Activated T-cell treated with anti-CD3 and anti-CD28 coated beads for 24 hours (primary cell): ENCODE results near the gene STK24.
A peak's percentile ranks its signal among the peaks of the same experiment; 100 is the strongest.

Source experiments
- DNase-seq: peaks from one replicate; pipeline ENCODE4 v3.0.0-alpha.2; 2020; ENCODE audit warnings: low read depth

The STK24 gene

DNA sequence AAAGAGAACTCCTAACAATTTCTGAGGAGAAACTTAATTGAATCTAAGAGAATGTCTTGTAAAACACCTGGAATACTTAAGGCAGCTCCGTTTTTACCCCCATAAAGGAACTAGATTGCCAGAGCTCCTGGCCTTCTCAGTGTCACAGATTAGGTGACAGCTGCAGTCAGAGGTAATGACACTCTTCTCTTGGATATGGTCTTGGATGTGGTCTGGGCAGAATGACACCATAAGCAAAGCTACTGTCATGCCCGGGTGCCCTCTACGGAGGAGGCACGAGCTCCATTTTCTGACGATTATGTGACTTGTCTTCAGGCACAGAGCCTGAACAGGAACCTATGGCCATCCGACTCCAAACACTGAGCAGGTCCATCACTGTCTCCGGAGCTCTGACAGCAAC is 46.7 kb downstream of the STK24 start:
- DNase-seq, result no peak

GRCh38 chr13:98529171-98529570 is 47.7 kb downstream of the STK24 start:
- no peak for DNase-seq

DNA sequence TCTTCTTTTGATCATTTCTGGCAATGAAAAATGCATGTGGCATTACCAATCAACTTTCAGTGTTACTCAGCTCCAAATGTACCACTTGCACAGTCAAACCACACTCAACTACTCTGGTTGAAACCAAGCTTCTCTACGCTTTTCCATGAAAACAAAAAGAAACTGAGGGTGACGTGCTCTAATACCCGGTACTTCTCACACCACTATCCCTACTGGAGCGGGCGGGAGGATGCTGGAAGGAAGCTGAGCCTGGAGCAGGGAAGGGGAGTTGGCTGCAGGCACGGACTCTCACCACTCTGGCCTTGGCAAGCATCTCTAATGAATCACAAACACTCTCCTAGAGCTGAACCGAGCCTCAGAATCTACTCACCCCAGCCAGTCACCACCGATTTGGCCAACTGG is 48.2 kb downstream of the STK24 start:
- DNase-seq, result no peak

DNA sequence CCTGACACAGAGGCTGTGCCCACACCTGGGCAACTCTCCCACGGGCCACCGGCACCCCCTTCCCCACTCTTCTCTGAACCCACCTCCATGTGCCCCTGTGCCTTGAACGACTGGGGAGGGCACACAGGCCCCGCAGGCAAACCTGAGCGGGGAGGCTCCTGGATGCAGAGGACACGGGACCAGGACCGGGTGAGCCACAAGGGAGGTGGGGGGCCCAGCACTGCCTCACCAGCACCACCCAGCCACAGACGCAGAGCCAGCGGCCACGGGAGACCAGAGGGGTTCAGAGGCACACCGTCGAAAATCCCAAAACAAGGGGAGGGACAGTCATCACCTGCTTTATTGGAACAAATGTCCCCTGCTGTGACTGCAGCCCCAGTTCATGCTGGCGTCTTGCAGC is 49.4 kb downstream of the STK24 start:
- no peak for DNase-seq

GRCh38 chr13:98526182-98526512 is 50.8 kb downstream of the STK24 start:
- DNase-seq, result no peak

- no peak for DNase-seq
Observed at GRCh38 chr13:98525456-98526181, 51.3 kb downstream of the STK24 start.

DNA sequence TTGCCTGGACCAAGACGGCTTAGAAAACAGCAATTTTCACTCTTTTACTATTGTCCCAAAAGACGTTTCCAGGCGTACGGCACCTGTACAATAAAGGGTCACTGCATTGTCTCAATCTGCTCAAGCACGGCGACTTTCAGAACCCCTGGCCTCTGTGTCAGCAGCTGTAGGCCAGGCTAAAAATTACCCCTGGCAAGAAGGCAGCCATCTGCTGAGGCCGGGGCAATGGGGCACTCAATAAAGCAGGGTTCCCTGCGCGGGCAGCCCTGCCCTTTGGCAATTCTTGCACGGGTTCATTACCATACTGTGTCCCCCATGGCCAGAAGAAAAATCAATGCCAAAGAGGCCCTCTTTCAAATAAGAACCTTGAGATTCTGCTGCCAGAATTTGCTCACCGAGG is 52.1 kb downstream of the STK24 start:
- DNase-seq, result no peak

DNA sequence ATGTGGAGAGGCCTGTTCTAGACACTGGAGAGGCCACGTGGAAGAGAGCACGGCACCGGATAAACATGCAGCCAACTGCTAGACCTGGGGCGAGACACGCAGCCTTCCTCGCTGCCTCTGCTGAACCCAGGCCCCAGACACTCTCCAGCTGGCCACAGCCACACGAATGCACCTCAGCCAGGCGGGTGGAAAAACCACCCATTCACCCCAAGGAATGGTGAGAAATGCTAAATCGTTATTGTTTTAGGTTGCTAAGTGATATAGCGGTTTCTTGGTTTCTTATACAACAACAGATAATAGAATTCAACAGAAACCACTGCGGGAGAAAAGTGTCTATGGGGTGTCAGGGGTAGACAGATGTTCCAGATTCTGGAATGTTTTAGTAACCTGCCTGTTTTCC is 52.5 kb downstream of the STK24 start:
- DNase-seq, result no peak

- no peak for DNase-seq
Observed at GRCh38 chr13:98523455-98524102, 53.3 kb downstream of the STK24 start.

GRCh38 chr13:98522371-98522770 is 54.5 kb downstream of the STK24 start:
- no peak for DNase-seq

- no peak for DNase-seq
Observed at GRCh38 chr13:98521461-98522247, 55.3 kb downstream of the STK24 start.

- DNase-seq, result no peak
Observed at GRCh38 chr13:98520674-98521449, 56.0 kb downstream of the STK24 start.

DNA sequence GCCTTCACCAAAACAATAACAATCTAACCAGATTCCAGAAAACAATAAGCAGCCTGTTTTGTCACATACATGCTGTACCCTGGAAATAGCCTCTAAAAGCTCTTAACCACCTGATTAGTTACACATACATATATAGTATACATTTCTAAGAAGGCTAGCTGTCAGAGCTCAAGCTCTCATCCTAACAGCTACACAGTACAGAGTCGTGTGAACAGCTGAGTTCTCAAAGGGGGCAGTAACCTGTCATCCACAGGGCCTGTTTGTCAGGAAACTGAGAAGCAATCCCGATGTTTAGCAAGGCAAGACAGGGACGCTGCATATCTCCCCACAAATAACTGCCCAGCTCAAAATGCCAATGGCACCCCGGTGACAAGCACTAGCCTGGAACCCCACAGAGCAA is 56.9 kb downstream of the STK24 start:
- DNase-seq, result no peak

- DNase-seq, result peak; percentile 38
Observed at GRCh38 chr13:98517576-98518310, 59.2 kb downstream of the STK24 start.

DNA sequence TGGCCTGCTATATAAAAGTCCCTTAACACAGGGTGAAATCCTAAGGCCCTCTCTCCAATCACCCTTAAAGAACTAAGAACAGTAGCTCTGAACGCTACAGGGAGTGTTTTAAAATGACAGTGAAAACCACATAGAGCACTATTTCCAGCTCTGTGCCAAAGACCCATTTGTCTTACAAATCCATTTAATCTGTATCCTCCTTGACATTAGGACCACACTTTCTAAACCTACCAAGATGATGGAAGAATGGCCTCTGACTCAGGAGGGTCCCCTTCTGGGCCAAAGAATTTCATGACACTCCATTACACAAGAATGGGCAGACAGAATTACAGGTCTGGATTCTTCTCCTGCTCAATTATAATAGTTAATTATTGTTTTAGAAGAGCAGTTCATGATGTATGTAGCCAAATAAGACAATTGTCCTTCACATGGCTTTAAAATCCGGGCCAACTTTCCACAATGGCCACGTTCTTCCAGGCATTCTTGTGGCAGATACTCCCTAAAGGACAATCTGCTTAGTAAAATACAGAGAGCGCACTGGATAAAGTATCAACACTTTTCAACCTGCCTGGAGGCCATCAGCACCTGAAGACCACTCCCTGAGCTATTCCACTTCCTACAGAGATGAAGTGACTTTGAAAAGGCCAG is 61.0 kb downstream of the STK24 start:
- no peak for DNase-seq

- DNase-seq, result no peak
Observed at GRCh38 chr13:98514288-98514687, 62.6 kb downstream of the STK24 start.

DNA sequence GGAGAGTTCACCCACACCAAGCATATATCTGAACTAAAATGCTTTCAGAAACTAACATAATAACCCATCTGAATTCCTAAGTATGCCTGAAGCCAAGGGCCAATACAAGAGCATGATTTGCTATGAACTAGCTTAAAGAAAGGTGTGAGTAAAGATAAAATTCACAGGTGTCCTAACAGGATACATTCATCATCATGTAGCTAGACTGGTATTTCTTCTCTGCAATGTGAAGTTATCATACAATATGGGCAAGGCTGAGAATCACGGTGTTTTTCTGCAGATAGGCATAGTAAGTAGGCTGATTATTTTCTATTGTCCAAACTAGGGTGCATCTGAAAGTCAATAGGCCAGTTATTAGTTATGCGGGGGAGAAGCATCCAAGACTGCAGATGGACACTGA is 63.1 kb downstream of the STK24 start:
- DNase-seq, result no peak

DNA sequence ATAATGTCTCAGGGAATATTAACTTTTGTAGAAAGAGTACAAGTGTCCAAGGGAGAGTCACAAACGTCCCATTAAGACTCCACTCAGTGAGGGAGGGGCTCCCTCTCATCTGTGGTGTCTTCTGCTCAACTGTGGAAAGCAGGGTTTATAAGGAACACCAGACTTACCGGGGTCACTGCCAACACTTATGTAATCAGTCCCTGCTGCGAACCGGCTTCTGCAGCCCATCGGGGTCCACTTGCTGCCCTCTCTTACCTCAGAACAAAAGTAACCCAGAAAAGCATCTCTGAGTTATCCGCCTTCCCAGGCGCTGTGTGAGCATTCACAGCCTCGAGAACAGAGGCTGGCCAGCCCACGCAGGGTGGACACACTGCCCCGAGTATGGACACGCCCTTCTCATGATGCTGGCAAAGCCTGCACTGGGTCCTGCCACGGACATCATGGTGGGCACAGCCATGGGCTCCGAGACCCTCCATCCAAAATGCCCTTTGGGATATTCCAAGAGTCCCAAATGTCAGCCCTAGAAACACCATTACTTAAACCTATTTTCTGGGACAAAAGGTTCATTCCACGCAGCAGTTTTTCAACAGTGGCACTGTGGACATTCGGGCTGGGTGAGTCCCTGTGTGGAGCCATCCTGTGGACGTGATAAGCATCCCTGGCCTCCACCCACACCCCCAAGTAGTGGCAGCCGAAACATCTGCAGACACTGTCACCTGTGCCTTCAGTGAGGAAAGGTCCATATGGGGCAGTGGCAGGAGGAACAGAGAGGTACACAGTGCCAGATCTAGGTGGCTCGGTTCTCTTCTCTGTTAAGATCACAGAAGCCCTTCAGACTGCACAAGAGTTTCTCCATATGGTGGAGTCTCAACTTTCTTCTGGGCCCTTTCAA is 63.9 kb downstream of the STK24 start:
- no peak for DNase-seq

GRCh38 chr13:98511435-98511834 is 65.5 kb downstream of the STK24 start:
- DNase-seq, result no peak

GRCh38 chr13:98510156-98510509 is 66.8 kb downstream of the STK24 start:
- DNase-seq, result no peak
